CD4-positive, alpha-beta memory T cell (primary cell): ENCODE measurements around the gene PODNL1. TPM values are rescaled to one million over a fixed set of nuclear protein-coding genes. Genes with fewer than 3 reads are reported as not detected.
A peak's percentile ranks its signal among the peaks of the same experiment; 100 is the strongest.

Source experiments
- CTCF ChIA-PET: fragments of 350-600 bp; sonication (Branson Sonifier 250); formaldehyde crosslinking; loops from one replicate; lab custom pipeline; 2021; ENCODE audit warnings: inconsistent platforms; ENCODE audit not compliant: partially characterized antibody; lab: Charles Lee
- POLR2A ChIA-PET: fragments of 350-600 bp; sonication (Branson Sonifier 250); formaldehyde crosslinking; loops from one replicate; lab custom pipeline; 2021; ENCODE audit not compliant: partially characterized antibody; lab: Charles Lee
- DNase-seq, 5 donors: peaks; one replicate each; pipeline versions ENCODE4 v3.0.0 to v3.0.0-alpha.2; 2020 to 2022; ENCODE audit warnings: mixed read lengths in 1 of 5
- H3K27ac ChIP-seq: one replicate; pipeline ENCODE4 v1.7.0; 2013; ENCODE audit warnings: low read depth, low read length
- H3K27me3 ChIP-seq: 2 replicates; pipeline ENCODE4 v1.7.0; 2013; ENCODE audit warnings: mild to moderate bottlenecking, low read length, moderate library complexity; ENCODE audit not compliant: insufficient read depth
- H3K36me3 ChIP-seq: 2 replicates; pipeline ENCODE4 v1.7.0; 2013; ENCODE audit warnings: mild to moderate bottlenecking, low read length, moderate library complexity; ENCODE audit not compliant: insufficient read depth
- H3K4me1 ChIP-seq: 2 replicates; pipeline ENCODE4 v1.7.0; 2013; ENCODE audit warnings: mild to moderate bottlenecking, low read length, moderate library complexity; ENCODE audit not compliant: insufficient read depth
- H3K4me3 ChIP-seq, 2 donors: one replicate each; pipeline ENCODE4 v1.7.0; 2013; ENCODE audit warnings: low read length in 2 of 2, mild to moderate bottlenecking in 1 of 2
- H3K9me3 ChIP-seq, 2 donors: one replicate each; pipeline ENCODE4 v1.7.0; 2013; ENCODE audit warnings: low read length in 2 of 2, control low read depth in 1 of 2; ENCODE audit not compliant: control insufficient read depth in 1 of 2
- H3K27ac Mint-ChIP-seq, 7 donors: one replicate each; pipeline ENCODE4 v1.8.0; 2020 to 2021; ENCODE audit warnings: mixed read lengths in 7 of 7, mild to moderate bottlenecking in 6 of 7, inconsistent platforms in 3 of 7, moderate library complexity in 3 of 7
- H3K27me3 Mint-ChIP-seq, 2 donors: one replicate each; pipeline ENCODE4 v1.8.0; 2020 to 2021; ENCODE audit warnings: mixed read lengths in 2 of 2
- H3K36me3 Mint-ChIP-seq, 2 donors: one replicate each; pipeline ENCODE4 v1.8.0; 2020 to 2021; ENCODE audit warnings: mixed read lengths in 2 of 2, inconsistent platforms in 1 of 2, mild to moderate bottlenecking in 1 of 2
- H3K4me1 Mint-ChIP-seq, 4 donors: one replicate each; pipeline ENCODE4 v1.8.0; 2020 to 2021; ENCODE audit warnings: mixed read lengths in 4 of 4, mild to moderate bottlenecking in 1 of 4
- H3K4me3 Mint-ChIP-seq, 8 donors: one replicate each; pipeline ENCODE4 v1.8.0; 2020 to 2021; ENCODE audit warnings: mixed read lengths in 8 of 8, mild to moderate bottlenecking in 7 of 8, moderate library complexity in 6 of 8, inconsistent platforms in 3 of 8
- H3K9me3 Mint-ChIP-seq, 8 donors: one replicate each; pipeline ENCODE4 v1.8.0; 2020 to 2021; ENCODE audit warnings: mixed read lengths in 8 of 8, mild to moderate bottlenecking in 5 of 8, inconsistent platforms in 3 of 8, moderate library complexity in 1 of 8
- intact Hi-C: fragments of 100-400 bp; cut with micrococcal nuclease; formaldehyde crosslinking; loops from one replicate; pipeline ENCODE4 v1.15.1; 2023
- polyA plus RNA-seq, 2 donors: library from polyadenylated mRNA; unstranded; fragments of 300-500 nt; fragmentation: Illumina TruSeq; gene quantifications; one replicate each; pipeline ENCODE4 v1.2.3, GENCODE V29; 2021
- total RNA-seq, 2 experiments: library from RNA; stranded (reverse); gene quantifications; one replicate each; pipeline ENCODE4 v1.2.3, GENCODE V29; 2021

The PODNL1 gene
- total and polyA plus RNA-seq, 4 experiments from 2014 or later: not detected

GRCh38 chr19:13920524-13920923, 17.7 kb downstream of the PODNL1 start:
- Histone ChIP-seq H3K36me3 (peaks cover 15% of the 10 kb centered on the region), H3K27ac (no peak overlapping the region), H3K4me1 (no peaks in the 10 kb centered on the region), H3K4me3 (no peak overlapping the region), H3K9me3 (no peaks in the 10 kb centered on the region), H3K27me3 (no peaks in the 10 kb centered on the region)
- H3K4me1 Mint-ChIP-seq: peaks cover 0 to 3% (median 1%) of the 10 kb centered on the region in 4 donors
- H3K27ac Mint-ChIP-seq: peak overlapping the region in 1 of 7 donors; percentile 23
- intact Hi-C loops: no loop called here
- ChIA-PET CTCF (no interaction called here), POLR2A (interaction anchor here (0.6 to 0.9 kb wide), 2 partner anchors 111 to 396 kb away, joined by 3 read pairs; partner anchors contain the start of gene IL27RA)
- no peak overlapping the region for H3K4me3 Mint-ChIP-seq
- no peaks in the 10 kb centered on the region for H3K27me3 Mint-ChIP-seq
- H3K9me3 Mint-ChIP-seq: no peaks in the 10 kb centered on the region
- no peak for DNase-seq
- H3K36me3 Mint-ChIP-seq: peaks cover 37 to 49% of the 10 kb centered on the region in 2 donors

DNA sequence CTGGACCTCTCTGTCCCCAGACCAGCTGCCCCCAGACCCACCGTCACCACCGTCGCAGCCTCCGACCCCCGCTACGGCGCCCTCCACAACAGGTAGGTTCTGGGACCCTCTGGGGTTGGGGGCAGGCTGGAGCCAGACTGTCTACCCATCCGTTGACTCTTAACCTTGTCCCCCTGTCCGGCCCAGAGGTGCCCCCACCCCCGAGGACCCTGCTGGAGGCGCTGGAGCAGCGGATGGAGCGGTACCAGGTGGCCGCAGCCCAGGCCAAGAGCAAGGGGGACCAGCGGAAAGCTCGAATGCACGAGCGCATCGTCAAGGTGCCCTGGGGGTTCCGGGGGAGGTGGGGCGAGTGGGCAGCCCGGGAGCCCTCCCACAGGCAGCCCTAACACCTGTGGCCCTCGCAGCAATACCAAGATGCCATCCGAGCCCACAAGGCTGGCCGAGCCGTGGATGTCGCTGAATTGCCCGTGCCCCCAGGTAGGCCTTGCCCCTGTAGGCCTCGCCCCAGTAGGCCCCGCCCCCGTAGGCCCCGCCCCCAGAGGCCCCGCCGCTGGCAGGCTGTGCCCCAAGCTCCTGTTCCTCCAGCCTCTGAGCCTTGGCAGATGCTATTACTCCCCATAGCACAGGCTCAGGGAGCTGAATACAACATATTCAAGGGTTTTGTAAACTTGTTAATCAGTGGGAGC, 19.3 kb downstream of the PODNL1 start:
- H3K4me1 ChIP-seq: no peaks in the 10 kb centered on the region
- Mint-ChIP-seq H3K9me3 (no peaks in the 10 kb centered on the region), H3K4me3 (no peak overlapping the region), H3K27me3 (no peaks in the 10 kb centered on the region), H3K36me3 (peaks cover 35 to 52% of the 10 kb centered on the region in 2 donors), H3K4me1 (peaks cover 0 to 3% (median 1%) of the 10 kb centered on the region in 4 donors), H3K27ac (no peak overlapping the region)
- intact Hi-C loops: no loop called here
- ChIA-PET CTCF (no interaction called here), POLR2A (no interaction called here)
- H3K4me3 ChIP-seq: no peak overlapping the region
- no peak overlapping the region for H3K27ac ChIP-seq
- DNase-seq: no peak
- H3K9me3 ChIP-seq: no peaks in the 10 kb centered on the region
- no peaks in the 10 kb centered on the region for H3K27me3 ChIP-seq
- H3K36me3 ChIP-seq: peaks cover 21% of the 10 kb centered on the region

DNA sequence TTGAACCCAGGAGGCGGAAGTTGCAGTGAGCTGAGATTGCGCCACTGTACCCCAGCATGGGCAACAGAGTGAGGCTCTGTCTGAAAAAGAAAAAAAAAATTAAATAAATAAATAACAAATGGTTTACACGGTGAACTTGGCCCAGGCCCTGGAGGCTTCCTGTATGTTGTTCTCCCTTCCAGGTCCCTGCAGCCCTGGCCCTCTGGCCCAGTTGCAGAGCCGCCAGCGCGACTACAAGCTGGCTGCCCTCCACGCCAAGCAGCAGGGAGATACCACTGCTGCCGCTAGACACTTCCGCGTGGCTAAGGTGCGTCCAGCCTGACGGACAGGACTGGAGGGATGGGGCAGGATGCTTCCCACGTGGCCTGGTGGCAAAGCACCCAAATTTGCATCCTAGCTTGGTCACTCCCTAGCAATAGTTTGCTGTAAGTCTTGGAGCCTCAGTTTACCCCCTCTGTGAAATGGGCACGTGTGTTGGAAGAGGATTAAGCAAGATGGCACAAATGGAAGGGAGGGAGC, 20.3 kb downstream of the PODNL1 start:
- H3K27me3 ChIP-seq: no peaks in the 10 kb centered on the region
- H3K9me3 Mint-ChIP-seq: no peaks in the 10 kb centered on the region
- DNase-seq: no peak
- no peak overlapping the region for H3K4me3 ChIP-seq
- no peaks in the 10 kb centered on the region for H3K9me3 ChIP-seq
- ChIA-PET POLR2A (no interaction called here), CTCF (no interaction called here)
- intact Hi-C loops: no loop called here
- H3K4me1 ChIP-seq: no peaks in the 10 kb centered on the region
- H3K27me3 Mint-ChIP-seq: no peaks in the 10 kb centered on the region
- H3K36me3 Mint-ChIP-seq: peaks cover 38 to 51% of the 10 kb centered on the region in 2 donors
- peaks cover 27% of the 10 kb centered on the region for H3K36me3 ChIP-seq
- H3K4me1 Mint-ChIP-seq: peaks cover 0 to 3% (median 1%) of the 10 kb centered on the region in 4 donors
- H3K27ac ChIP-seq: no peak overlapping the region
- no peak overlapping the region for H3K27ac Mint-ChIP-seq
- no peak overlapping the region for H3K4me3 Mint-ChIP-seq

- Mint-ChIP-seq H3K4me3 (no peak overlapping the region), H3K36me3 (peaks cover 14 to 43% of the 10 kb centered on the region in 2 donors), H3K27ac (no peak overlapping the region), H3K27me3 (no peaks in the 10 kb centered on the region), H3K9me3 (no peaks in the 10 kb centered on the region), H3K4me1 (no peaks in the 10 kb centered on the region)
- Histone ChIP-seq H3K4me1 (no peaks in the 10 kb centered on the region), H3K27ac (no peak overlapping the region), H3K27me3 (no peaks in the 10 kb centered on the region), H3K36me3 (peaks cover 21% of the 10 kb centered on the region), H3K4me3 (no peak overlapping the region), H3K9me3 (no peaks in the 10 kb centered on the region)
- ChIA-PET CTCF (interaction anchor here (1.3 kb wide), 1 partner anchor 34 kb away, joined by 3 read pairs; no protein-coding TSS in a partner anchor), POLR2A (no interaction called here)
- DNase-seq: no peak
- intact Hi-C loops: no loop called here
Measured at GRCh38 chr19:13914777-13915176, 23.4 kb downstream of the PODNL1 start.

DNA sequence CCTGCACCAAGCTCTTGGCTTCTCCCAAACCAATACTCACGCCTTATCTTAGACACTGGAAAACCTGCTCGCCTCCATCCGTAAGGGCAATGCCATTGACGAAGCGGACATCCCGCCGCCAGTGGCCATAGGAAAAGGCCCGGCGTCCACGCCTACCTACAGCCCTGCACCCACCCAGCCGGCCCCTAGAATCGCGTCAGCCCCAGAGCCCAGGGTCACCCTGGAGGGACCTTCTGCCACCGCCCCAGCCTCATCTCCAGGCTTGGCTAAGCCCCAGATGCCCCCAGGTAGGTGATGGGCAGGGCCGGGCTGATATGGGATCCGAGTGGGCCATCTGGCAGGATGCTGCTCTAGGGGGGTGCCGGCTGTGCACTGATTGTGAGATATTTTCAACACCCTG, 24.9 kb downstream of the PODNL1 start:
- no peaks in the 10 kb centered on the region for H3K4me1 ChIP-seq
- CTCF ChIA-PET: no interaction called here
- intact Hi-C loops: no loop called here
- no peaks in the 10 kb centered on the region for H3K9me3 Mint-ChIP-seq
- H3K4me1 Mint-ChIP-seq: no peaks in the 10 kb centered on the region
- no peaks in the 10 kb centered on the region for H3K27me3 Mint-ChIP-seq
- H3K27ac ChIP-seq: no peak overlapping the region
- peaks cover 14 to 46% of the 10 kb centered on the region in 2 donors for H3K36me3 Mint-ChIP-seq
- no peak overlapping the region for H3K4me3 Mint-ChIP-seq
- H3K9me3 ChIP-seq: no peaks in the 10 kb centered on the region
- H3K27me3 ChIP-seq: no peaks in the 10 kb centered on the region
- H3K36me3 ChIP-seq: peaks cover 21% of the 10 kb centered on the region
- no peak for DNase-seq
- H3K27ac Mint-ChIP-seq: no peak overlapping the region
- H3K4me3 ChIP-seq: no peak overlapping the region
- POLR2A ChIA-PET: no interaction called here

GRCh38 chr19:13909430-13909829, 28.8 kb downstream of the PODNL1 start:
- Mint-ChIP-seq H3K9me3 (no peaks in the 10 kb centered on the region), H3K4me1 (peaks cover 9 to 21% (median 12%) of the 10 kb centered on the region in 4 donors), H3K4me3 (no peak overlapping the region), H3K27me3 (no peaks in the 10 kb centered on the region), H3K27ac (peak overlapping the region in 1 of 7 donors; percentile 47), H3K36me3 (peaks cover 6 to 28% of the 10 kb centered on the region in 2 donors)
- ChIA-PET POLR2A (no interaction called here), CTCF (interaction anchor here (1.3 to 1.4 kb wide), 2 partner anchors 139 to 150 kb away, joined by 3 to 6 read pairs; no protein-coding TSS in a partner anchor)
- Histone ChIP-seq H3K27me3 (no peaks in the 10 kb centered on the region), H3K36me3 (peaks cover 7% of the 10 kb centered on the region), H3K4me1 (peaks cover 15% of the 10 kb centered on the region), H3K27ac (no peak overlapping the region), H3K9me3 (no peaks in the 10 kb centered on the region), H3K4me3 (no peak overlapping the region)
- DNase-seq: no peak
- intact Hi-C loops: loop anchor here (5.0 kb wide), 1 partner anchor 43 kb away; the partner anchor contains the start of gene DCAF15

DNA sequence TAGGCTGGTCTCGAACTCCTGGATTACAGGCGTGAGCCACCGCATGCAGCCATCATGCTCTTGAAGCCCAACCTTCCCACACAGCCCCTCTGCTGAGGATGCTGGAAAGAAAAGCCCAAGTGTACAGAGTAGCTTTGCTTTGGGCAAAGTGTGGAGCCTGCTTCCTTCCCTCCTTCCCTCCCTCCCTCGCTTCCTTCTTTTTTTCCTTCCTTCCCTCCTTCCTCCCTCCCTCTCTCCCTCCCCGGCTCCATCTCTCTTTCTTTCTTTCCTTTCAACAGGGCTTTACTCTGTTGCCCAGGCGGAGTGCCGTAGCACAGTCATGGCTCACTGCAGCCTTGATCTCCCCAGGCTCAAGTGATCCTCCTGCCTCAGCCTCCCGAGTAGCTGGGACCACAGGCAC, 29.5 kb downstream of the PODNL1 start:
- CTCF ChIA-PET: interaction anchor here (1.4 kb wide), 1 partner anchor 151 kb away, joined by 3 read pairs; no protein-coding TSS in a partner anchor
- H3K4me3 Mint-ChIP-seq: peak overlapping the region in 1 of 8 donors; percentile 54
- H3K27ac ChIP-seq: no peak overlapping the region

More for the DNA sequence above, 29.5 kb downstream of the PODNL1 start:
- no peaks in the 10 kb centered on the region for H3K27me3 ChIP-seq
- POLR2A ChIA-PET: no interaction called here
- peaks cover 7% of the 10 kb centered on the region for H3K36me3 ChIP-seq
- intact Hi-C loops: loop anchor here (5.0 kb wide), 1 partner anchor 44 kb away; the partner anchor contains the start of gene DCAF15
- no peak for DNase-seq
- H3K27ac Mint-ChIP-seq: no peak overlapping the region
- peaks cover 6 to 27% of the 10 kb centered on the region in 2 donors for H3K36me3 Mint-ChIP-seq
- no peaks in the 10 kb centered on the region for H3K27me3 Mint-ChIP-seq
- no peaks in the 10 kb centered on the region for H3K9me3 ChIP-seq
- no peaks in the 10 kb centered on the region for H3K9me3 Mint-ChIP-seq
- peaks cover 9 to 21% (median 12%) of the 10 kb centered on the region in 4 donors for H3K4me1 Mint-ChIP-seq
- H3K4me1 ChIP-seq: peaks cover 15% of the 10 kb centered on the region
- no peak overlapping the region for H3K4me3 ChIP-seq
